ENCODE results near the gene MYO5A. TPM values are rescaled to one million over a fixed set of nuclear protein-coding genes. Genes with fewer than 3 reads are reported as not detected.

MYO5A gene
- total RNA-seq, 1 donor from 2014 or later: 15.7 TPM

DNA sequence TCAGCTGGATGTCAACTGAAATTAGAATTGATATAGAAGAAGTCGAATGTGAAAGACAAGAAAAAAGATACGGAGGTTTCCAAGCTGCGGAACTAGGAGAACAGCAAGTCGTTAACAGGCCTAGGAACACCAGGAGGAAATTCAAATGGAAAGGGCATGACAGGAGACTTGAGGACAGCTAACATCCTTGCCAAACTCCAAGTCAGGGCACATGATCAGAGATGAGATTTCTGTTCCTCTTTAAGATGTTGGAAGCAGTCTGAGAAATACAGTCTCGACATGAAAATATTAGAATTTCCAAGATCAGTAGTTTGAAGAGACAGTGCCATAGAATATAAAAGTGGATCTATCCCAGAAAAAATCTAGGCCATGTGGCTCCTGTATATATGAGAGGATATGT is 5.0 kb downstream of the MYO5A start:
- DNase-seq (ENCODE audit: low read depth): no peak
- no peak overlapping the region for H3K4me3 ChIP-seq (ENCODE audit: low read depth, low read length)
- TF ChIP-seq, protein P1, sequence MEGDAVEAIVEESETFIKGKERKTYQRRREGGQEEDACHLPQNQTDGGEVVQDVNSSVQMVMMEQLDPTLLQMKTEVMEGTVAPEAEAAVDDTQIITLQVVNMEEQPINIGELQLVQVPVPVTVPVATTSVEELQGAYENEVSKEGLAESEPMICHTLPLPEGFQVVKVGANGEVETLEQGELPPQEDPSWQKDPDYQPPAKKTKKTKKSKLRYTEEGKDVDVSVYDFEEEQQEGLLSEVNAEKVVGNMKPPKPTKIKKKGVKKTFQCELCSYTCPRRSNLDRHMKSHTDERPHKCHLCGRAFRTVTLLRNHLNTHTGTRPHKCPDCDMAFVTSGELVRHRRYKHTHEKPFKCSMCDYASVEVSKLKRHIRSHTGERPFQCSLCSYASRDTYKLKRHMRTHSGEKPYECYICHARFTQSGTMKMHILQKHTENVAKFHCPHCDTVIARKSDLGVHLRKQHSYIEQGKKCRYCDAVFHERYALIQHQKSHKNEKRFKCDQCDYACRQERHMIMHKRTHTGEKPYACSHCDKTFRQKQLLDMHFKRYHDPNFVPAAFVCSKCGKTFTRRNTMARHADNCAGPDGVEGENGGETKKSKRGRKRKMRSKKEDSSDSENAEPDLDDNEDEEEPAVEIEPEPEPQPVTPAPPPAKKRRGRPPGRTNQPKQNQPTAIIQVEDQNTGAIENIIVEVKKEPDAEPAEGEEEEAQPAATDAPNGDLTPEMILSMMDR (conservative IDR thresholded peaks at IDR 0.05; ENCODE audit: low read depth, low read length): no peak

DNA sequence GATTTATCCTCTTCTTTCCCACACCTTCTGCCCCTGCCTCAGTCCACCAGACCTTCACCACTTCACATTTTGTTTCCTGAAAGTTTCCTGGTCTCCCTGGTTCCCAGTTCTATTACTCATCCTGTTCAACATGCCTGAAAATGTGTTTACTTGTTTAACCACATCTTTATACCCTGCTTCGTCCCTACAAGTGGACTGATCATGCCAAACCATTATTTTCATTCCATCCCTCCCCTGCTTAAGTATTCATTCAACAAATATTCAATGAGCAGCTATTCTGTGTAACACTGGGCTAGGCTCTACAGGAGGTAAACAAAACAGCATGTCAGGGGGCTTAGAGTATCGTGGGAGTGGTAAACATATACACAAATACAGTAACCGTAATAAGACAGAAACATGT is 5.5 kb downstream of the MYO5A start:
- H3K4me3 ChIP-seq (ENCODE audit: low read depth, low read length): no peak overlapping the region
- peak; percentile 45 for DNase-seq (ENCODE audit: low read depth)
- TF ChIP-seq, protein P1 (conservative IDR thresholded peaks at IDR 0.05; ENCODE audit: low read depth, low read length): no peak

DNA sequence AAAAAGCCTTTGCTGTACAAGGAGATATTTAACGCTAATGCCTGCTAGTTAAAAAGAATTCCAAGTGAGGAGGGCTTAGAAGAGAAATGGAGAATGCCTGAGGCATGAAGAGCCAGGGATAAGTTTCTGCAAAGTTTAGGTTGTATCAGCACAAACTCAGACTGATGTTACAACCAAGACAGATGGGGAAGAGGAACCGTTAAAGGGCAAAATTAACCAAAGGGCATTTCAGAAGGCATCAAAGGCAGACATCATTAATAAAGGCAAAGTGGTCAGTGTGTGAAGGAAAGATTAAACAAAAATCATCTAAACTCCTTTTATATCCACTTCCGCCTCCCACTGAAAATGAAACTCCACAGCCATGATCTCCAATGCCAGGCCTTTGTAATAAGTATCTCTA is 7.0 kb downstream of the MYO5A start:
- H3K4me3 ChIP-seq (ENCODE audit: low read depth, low read length): no peak overlapping the region
- DNase-seq (ENCODE audit: low read depth): no peak
- TF ChIP-seq, protein P1 (conservative IDR thresholded peaks at IDR 0.05; ENCODE audit: low read depth, low read length): no peak

DNA sequence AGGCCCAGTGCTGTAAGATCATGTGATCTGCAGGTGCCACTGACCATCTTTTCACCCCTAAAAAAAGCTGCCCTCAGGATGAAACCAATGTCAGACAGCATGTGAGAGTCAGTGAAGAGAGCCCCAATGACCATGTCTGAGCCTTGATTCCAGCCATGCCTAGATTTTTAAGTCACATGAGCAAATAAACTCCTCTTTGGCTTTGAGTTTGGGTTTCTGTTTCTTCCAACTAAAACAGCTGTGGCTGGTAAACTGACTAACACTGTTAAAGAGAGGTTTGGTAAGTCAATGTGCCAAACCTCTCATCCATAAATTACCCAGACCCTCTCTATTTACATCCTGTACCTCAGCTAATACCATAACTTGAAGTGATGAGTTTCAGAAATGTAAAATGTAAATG is 8.3 kb downstream of the MYO5A start:
- TF ChIP-seq, protein P1 (conservative IDR thresholded peaks at IDR 0.05; ENCODE audit: low read depth, low read length): no peak
- no peak overlapping the region for H3K4me3 ChIP-seq (ENCODE audit: low read depth, low read length)
- no peak for DNase-seq (ENCODE audit: low read depth)

- no peak overlapping the region for H3K4me3 ChIP-seq (ENCODE audit: low read depth, low read length)
- DNase-seq (ENCODE audit: low read depth): no peak
- TF ChIP-seq, protein P1 (conservative IDR thresholded peaks at IDR 0.05; ENCODE audit: low read depth, low read length): no peak
These were observed 10.0 kb downstream of the MYO5A start for GRCh38 chr15:52518487-52519371.

GRCh38 chr15:52517014-52517413 is 11.7 kb downstream of the MYO5A start:
- no peak overlapping the region for H3K4me3 ChIP-seq (ENCODE audit: low read depth, low read length)
- TF ChIP-seq, protein P1 (conservative IDR thresholded peaks at IDR 0.05; ENCODE audit: low read depth, low read length): no peak
- no peak for DNase-seq (ENCODE audit: low read depth)

DNA sequence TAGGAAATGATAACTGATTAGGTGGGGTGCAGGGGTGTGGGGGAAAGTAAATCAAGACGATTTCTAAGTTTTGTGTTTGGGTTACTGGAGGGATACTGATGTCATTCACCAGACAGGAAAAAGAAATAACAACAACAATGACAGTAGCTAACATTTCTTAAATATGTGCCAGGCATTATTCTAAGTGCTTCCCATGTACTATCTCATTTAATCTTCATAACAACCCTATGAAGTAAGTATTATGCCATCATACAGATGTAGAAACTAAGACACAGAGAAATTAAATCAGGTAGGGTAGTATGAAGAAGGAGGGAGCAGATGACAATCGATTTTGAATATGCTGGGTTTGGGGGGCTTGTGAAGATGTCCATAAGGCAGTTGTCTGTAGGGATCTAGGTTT is 13.3 kb downstream of the MYO5A start:
- H3K4me3 ChIP-seq (ENCODE audit: low read depth, low read length): no peak overlapping the region
- DNase-seq (ENCODE audit: low read depth): no peak
- TF ChIP-seq, protein P1 (conservative IDR thresholded peaks at IDR 0.05; ENCODE audit: low read depth, low read length): no peak
